ENCODE measurements around the gene PUM1. TPM values are rescaled to one million over a fixed set of nuclear protein-coding genes. Genes with fewer than 3 reads are reported as not detected.

Gene PUM1
- total RNA-seq, 1 donor from 2014 or later = 185 TPM

GRCh38 chr1:30894508-30894973, 171.0 kb downstream of the PUM1 start:
- DNase-seq (ENCODE audit: extremely low spot score, unreplicated experiment) = no peak
- Mint-ChIP-seq H3K4me1 (ENCODE audit: unreplicated experiment) (peaks cover 20% of the 10 kb centered on the region), H3K4me3 (no peak overlapping the region), H3K9me3 (no peaks in the 10 kb centered on the region), H3K27me3 (no peaks in the 10 kb centered on the region), H3K27ac (no peak overlapping the region), H3K36me3 (no peaks in the 10 kb centered on the region)
- no peak for TF ChIP-seq CTCF (conservative IDR thresholded peaks at IDR 0.05)

- Mint-ChIP-seq H3K4me1 (ENCODE audit: unreplicated experiment) (peaks cover 24% of the 10 kb centered on the region), H3K4me3 (no peak overlapping the region), H3K9me3 (no peaks in the 10 kb centered on the region), H3K27me3 (no peaks in the 10 kb centered on the region), H3K27ac (no peak overlapping the region), H3K36me3 (no peaks in the 10 kb centered on the region)
- no peak for TF ChIP-seq CTCF (conservative IDR thresholded peaks at IDR 0.05)
- no peak for DNase-seq (ENCODE audit: extremely low spot score, unreplicated experiment)
Measured at GRCh38 chr1:30893776-30894507, 171.6 kb downstream of the PUM1 start.

GRCh38 chr1:30892671-30893073, 172.8 kb downstream of the PUM1 start:
- Mint-ChIP-seq H3K9me3 (no peaks in the 10 kb centered on the region), H3K27ac (no peak overlapping the region), H3K4me3 (no peak overlapping the region), H3K27me3 (no peaks in the 10 kb centered on the region), H3K36me3 (no peaks in the 10 kb centered on the region), H3K4me1 (ENCODE audit: unreplicated experiment) (peaks cover 30% of the 10 kb centered on the region)
- no peak for DNase-seq (ENCODE audit: extremely low spot score, unreplicated experiment)
- no peak for TF ChIP-seq CTCF (conservative IDR thresholded peaks at IDR 0.05)

GRCh38 chr1:30891227-30891552, 174.3 kb downstream of the PUM1 start:
- Mint-ChIP-seq H3K27me3 (no peaks in the 10 kb centered on the region), H3K4me3 (no peak overlapping the region), H3K27ac (no peak overlapping the region), H3K36me3 (no peaks in the 10 kb centered on the region), H3K9me3 (no peaks in the 10 kb centered on the region), H3K4me1 (ENCODE audit: unreplicated experiment) (peaks cover 33% of the 10 kb centered on the region)
- no peak for TF ChIP-seq CTCF (conservative IDR thresholded peaks at IDR 0.05)
- DNase-seq (ENCODE audit: extremely low spot score, unreplicated experiment) = no peak

GRCh38 chr1:30890502-30891226, 174.9 kb downstream of the PUM1 start:
- Mint-ChIP-seq H3K27me3 (no peaks in the 10 kb centered on the region), H3K27ac (no peak overlapping the region), H3K4me3 (no peak overlapping the region), H3K4me1 (ENCODE audit: unreplicated experiment) (peaks cover 31% of the 10 kb centered on the region), H3K36me3 (no peaks in the 10 kb centered on the region), H3K9me3 (no peaks in the 10 kb centered on the region)
- no peak for DNase-seq (ENCODE audit: extremely low spot score, unreplicated experiment)
- no peak for TF ChIP-seq CTCF (conservative IDR thresholded peaks at IDR 0.05)
